IPS-18c (cell line): ENCODE measurements around the gene EIF2AK2.
A peak's percentile ranks its signal among the peaks of the same experiment; 100 is the strongest.

Experiments
- H3K4me3 ChIP-seq: 2 replicates; pipeline ENCODE4 v1.7.0; 2013; ENCODE audit warnings: low read depth, mild to moderate bottlenecking, low read length, moderate library complexity; ENCODE audit not compliant: insufficient read depth
- H3K9me3 ChIP-seq: one replicate; pipeline ENCODE4 v1.6.1; 2013; ENCODE audit warnings: mild to moderate bottlenecking, low read length, moderate library complexity; ENCODE audit not compliant: control insufficient read depth, insufficient read depth

Gene EIF2AK2

DNA sequence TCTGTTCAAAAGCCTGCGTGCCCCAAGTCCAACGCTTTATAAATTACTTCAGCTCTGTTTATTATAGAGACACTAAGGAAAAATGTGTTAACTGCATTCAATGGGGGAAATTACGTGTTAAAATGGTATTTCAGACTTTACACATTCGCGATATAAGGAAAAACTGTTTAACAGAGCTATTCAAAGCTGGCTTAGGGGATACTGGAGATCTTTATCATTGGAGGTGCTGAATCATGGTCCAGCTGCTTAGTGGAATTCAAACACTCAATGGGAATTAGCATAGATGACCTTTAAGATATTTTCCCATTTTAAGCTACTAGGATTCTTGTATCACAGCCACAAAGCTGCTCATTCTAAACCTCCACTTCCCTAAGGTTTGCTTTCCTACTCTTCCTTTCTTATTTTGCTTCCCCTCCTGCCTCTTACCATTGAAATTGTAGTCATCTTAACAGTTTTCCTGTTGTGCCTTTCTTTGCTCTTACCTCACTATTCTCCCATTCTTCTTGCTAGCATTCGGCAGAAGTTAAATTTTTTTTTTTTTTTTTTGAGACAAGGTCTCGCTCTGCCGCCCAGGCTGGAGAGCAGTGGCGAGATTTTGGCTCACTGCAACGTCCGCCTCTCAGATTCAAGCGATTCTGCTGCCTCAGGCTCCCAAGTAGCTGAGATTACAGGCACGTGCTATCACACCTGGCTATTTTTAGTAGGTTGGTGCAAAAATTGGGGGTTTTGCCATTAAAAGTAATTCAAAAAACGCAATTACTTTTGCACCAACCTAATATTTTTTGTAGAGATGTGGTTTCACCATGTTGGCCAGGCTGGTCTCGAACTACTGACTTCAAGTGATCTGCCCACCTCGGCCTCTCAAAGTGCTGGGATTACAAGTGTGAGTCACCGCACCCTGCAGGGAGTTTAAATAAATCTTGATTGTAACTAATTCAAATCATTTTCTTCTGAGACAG lies 25.2 kb upstream of the EIF2AK2 start:
- no peak overlapping the region for H3K4me3 ChIP-seq
- H3K9me3 ChIP-seq: no peaks in the 10 kb centered on the region

DNA sequence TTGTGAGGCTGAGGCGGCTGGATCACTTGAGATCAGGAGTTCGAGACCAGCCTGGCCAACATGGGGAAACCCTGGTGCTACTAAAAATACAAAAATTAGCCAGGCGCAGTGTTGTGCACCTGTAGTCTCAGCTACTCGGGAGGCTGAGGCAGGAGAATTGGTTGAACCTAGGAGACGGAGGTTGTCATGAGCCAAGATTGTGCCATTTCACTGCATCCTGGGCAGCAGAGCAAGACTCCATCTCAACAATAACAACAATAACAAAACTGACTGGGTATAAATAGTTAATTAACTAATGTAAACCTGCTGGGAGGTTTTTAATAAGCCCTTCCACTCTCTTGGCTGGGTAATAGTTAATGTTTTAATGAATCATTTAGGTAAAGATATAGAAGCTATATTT lies 23.9 kb upstream of the EIF2AK2 start:
- Histone ChIP-seq H3K4me3 (no peak overlapping the region), H3K9me3 (no peaks in the 10 kb centered on the region)

DNA sequence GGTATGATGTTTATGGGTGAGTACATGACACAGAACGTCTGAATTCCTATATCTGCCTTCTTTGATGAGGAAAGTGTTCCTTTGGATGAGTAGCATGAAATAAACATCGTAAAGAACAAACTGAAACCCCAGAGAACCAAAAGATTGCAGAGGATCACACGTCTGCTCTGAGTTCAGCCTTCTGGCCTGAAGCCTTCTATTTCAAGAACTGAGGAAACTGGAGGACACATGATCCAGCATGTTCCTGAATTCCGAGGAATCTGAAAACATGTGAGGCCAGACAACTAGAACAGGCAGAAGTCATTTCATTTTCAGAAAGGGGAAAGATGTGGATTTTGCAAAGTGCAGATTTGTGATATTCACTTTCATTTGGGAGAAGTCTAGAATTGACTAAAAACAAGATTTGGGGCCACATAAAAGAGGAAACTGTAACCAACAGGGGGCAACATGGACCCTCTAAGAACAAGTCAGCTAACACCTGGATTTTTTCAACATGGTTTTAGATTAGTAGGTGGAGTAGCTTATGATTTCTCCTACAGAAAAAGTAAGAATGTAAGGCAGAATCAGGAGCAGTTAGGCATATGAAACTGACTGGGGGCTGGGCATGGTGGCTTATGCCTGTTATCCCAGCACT lies 23.3 kb upstream of the EIF2AK2 start:
- H3K4me3 ChIP-seq: no peak overlapping the region
- no peaks in the 10 kb centered on the region for H3K9me3 ChIP-seq

DNA sequence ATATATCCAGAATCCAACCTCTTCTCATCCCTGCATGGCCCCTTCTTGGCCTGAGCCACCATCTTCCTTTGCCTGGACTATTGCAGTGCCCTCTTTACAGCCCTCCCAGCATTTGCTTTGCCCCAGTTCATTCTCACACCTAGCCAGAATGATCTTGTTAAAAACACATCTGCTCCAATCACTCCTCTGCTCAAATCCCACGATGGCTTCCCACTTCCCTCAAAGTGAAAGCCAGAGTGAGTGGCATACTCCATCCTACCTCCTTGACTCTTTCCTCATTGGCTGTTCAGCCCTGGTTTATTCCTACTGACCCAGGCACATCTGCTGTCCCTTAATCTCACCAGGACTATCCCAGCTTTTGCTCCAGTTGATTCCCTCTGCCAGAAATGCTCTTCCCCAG lies 17.0 kb upstream of the EIF2AK2 start:
- H3K9me3 ChIP-seq: no peaks in the 10 kb centered on the region
- no peak overlapping the region for H3K4me3 ChIP-seq

GRCh38 chr2:37171624-37171950 lies 14.8 kb upstream of the EIF2AK2 start:
- Histone ChIP-seq H3K4me3 (no peak overlapping the region), H3K9me3 (no peaks in the 10 kb centered on the region)

DNA sequence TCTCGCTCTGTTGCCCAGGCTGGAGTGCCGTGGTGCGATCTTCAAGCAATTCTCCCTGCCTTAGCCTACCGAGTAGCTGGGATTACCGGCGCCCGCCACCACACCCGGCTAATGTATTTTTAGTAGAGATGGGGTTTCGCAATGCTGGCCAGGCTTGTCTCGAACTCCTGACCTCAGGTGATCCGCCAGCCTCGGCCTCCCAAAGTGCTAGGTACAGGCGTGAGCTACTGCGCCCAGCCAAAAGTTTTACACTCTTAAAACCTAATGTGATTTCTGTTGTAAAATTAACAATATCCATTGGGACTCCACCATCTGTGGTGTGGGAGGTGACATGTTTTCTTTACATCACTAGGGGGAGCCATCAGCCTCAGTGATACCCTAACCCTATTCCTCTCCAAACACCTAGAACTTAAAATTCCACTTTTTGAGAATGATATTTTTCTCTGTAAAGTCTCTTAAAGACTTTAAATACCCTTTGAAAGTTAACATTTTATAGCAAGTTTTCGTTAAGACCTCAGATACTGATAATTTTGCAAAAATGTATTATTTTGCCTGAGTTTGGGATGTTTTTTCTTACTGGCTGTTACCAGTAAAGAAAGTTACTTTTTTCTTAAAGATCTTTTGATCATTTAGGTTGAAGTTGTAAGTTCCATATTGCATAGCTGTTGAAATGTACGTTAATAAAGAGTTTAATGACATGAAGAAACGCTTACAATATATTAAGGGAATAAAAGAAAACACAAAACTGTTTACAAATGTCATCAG lies 11.6 kb upstream of the EIF2AK2 start:
- no peaks in the 10 kb centered on the region for H3K9me3 ChIP-seq
- no peak overlapping the region for H3K4me3 ChIP-seq

DNA sequence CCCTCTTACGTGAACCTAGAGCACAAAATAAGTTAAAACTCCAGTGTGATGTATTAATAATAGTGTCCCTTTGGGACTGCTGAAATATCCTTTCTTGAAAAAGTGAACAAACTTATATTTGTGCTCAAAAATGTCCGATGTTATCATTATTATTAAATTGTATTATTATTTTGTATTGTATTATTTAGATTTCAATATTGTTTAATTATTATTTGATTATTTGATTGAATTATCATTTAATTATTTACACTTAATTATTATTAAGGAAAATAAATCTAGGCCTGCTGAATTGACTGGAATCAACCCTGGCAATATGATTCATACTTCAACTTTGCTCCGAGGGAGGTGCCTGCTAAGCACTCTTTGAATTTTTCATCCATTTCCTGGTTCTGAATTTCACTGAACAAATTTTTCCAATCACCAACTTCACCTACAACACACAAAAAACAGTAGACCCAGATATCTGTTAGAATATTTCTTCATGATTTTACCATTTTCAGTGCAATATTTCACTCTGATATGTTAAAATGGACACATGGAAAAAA lies 10.9 kb upstream of the EIF2AK2 start:
- no peak overlapping the region for H3K4me3 ChIP-seq
- no peaks in the 10 kb centered on the region for H3K9me3 ChIP-seq

GRCh38 chr2:37164757-37165156 lies 8.0 kb upstream of the EIF2AK2 start:
- no peaks in the 10 kb centered on the region for H3K9me3 ChIP-seq
- no peak overlapping the region for H3K4me3 ChIP-seq

- peak overlapping the region; percentile 68 for H3K4me3 ChIP-seq
- no peaks in the 10 kb centered on the region for H3K9me3 ChIP-seq
Observed at GRCh38 chr2:37156071-37156856, 516 bp downstream of the EIF2AK2 start.

DNA sequence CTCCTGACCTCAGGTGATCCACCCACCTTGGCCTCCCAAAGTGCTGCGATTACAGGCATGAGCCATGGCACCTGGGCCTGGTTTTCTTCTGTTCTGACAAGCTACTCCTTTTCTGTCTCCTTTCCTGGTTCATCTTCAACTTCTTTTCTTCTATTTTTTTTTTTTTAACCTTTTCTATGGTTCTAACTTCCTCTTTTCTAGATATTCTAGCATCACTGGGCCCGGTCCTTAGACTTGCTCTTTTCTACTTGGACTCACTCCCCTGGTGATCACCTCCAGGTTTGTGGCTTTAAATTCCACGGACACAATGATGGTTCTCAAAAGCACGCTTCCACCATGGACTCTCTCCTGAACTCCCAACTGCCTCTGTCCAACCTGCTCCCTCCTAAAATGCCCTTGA lies 2.0 kb downstream of the EIF2AK2 start:
- Histone ChIP-seq H3K4me3 (no peak overlapping the region), H3K9me3 (no peaks in the 10 kb centered on the region)

- H3K9me3 ChIP-seq: no peaks in the 10 kb centered on the region
- H3K4me3 ChIP-seq: no peak overlapping the region
Observed at GRCh38 chr2:37153224-37153623, 3.6 kb downstream of the EIF2AK2 start.

DNA sequence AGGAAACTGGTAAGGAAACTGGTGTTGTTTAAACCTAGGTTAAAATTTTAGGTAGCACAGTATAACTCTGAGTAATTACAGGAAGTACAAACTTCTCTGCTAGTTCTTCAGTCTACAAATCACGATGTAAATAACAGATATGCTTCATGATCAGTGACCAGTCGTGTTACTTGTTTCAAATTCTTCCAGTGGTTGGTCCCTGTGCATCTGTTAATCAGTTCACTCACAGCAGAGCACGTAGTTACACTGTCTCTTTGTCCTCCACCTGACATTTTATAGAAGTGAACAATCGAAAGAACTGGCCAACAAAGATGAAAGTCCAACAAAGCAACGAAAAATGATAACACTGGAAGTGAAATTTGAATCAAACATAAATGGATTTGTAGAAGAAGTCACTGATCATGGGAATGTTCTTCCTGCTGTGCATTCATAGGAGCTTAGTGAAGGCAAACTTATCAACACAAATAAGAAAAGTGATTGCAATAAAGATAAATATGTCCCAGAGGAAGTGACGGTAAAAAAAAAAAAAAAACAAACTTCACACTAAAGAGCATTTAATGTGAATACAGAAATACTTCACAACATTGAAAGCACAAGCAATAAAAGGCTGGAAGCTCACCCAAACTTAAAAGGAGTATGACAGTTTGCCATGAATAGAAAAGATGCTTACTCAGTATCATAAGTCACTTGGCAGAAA lies 7.0 kb downstream of the EIF2AK2 start:
- H3K4me3 ChIP-seq: no peak overlapping the region
- H3K9me3 ChIP-seq: no peaks in the 10 kb centered on the region

- H3K4me3 ChIP-seq: no peak overlapping the region
- no peaks in the 10 kb centered on the region for H3K9me3 ChIP-seq
Observed at GRCh38 chr2:37148325-37148724, 8.5 kb downstream of the EIF2AK2 start.

GRCh38 chr2:37146062-37146461 lies 10.7 kb downstream of the EIF2AK2 start:
- no peak overlapping the region for H3K4me3 ChIP-seq
- H3K9me3 ChIP-seq: no peaks in the 10 kb centered on the region

DNA sequence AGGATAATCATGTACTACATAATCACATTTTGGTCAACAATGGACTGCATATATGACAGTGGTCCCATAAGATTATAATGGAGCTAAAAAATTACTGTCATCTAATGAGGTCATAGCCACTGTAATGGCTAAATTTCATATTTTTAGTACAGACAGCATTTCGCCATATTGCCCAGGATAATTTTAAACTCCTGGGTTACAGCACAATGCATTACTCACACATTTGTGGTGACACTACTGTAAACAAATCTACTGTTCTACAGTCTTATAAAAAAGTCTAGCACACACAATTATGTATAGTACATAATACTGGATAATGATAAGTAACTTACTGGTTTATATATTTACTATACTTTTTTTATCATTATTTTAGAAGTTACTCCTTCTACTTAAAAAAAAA lies 12.8 kb downstream of the EIF2AK2 start:
- H3K4me3 ChIP-seq: no peak overlapping the region
- no peaks in the 10 kb centered on the region for H3K9me3 ChIP-seq

DNA sequence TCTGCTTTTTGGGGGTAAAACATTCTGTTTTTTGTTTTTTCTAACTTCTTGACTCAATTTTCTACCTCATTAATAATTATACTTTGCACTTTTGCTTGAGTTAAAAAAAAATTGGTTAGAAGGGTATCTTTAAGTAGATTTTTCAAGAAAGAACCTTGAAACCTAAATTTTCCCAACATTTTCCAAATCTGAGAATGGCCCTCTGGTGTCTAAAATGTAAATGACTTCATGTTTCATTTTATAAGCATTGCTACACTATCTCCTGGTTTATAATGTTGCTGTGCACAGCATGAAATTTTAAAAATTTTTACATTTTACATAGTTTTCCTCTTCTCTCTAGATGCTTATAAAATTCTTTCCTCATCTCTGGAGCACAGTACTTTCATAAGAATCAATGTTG lies 14.2 kb downstream of the EIF2AK2 start:
- Histone ChIP-seq H3K9me3 (no peaks in the 10 kb centered on the region), H3K4me3 (no peak overlapping the region)
